SK-N-MC (cell line): Measurements from ENCODE around the gene TOP2B.

Experiments used
- EZH2 ChIP-seq: fragments of 200-600 bp; sonication (generic); IDR thresholded peaks from one replicate; pipeline ENCODE4 v1.6.1; 2017; ENCODE audit warnings: antibody characterized with exemption
- POLR2AphosphoS5 ChIP-seq: IDR thresholded peaks from 2 replicates; pipeline ENCODE4 v1.6.1; 2012; ENCODE audit warnings: mild to moderate bottlenecking, low read depth, low read length, borderline replicate concordance

GRCh38 chr3:25581335-25581734, 83.4 kb downstream of the TOP2B start:
- no peak for TF ChIP-seq EZH2
- no peak for TF ChIP-seq POLR2AphosphoS5
